Prostate gland (tissue), 2 donors: ENCODE measurements around the gene MST1R. TPM values are rescaled to one million over a fixed set of nuclear protein-coding genes. Genes with fewer than 3 reads are reported as not detected.
"Not testable (repeated sequence)": the region's sequence is repeated elsewhere in the genome, so short reads cannot be mapped to it uniquely, and the experiment has no call there.

Experiments
- DNase-seq: peaks from one replicate; pipeline ENCODE4 v3.0.0-alpha.2; 2019; ENCODE audit warnings: low spot score
- H3K27ac ChIP-seq, 2 donors: fragments of 200-600 bp; sonication (generic); 2 replicates each; pipeline ENCODE4 v1.5.1; 2017 to 2019
- H3K27me3 ChIP-seq: fragments of 200-600 bp; sonication (generic); replicated peaks from 2 replicates; pipeline ENCODE4 v1.5.1; 2019; ENCODE audit not compliant: insufficient read depth
- H3K36me3 ChIP-seq, 2 donors: fragments of 200-600 bp; sonication (generic); 1 replicate in 1 of 2; 2 replicates in 1 of 2; pipeline versions ENCODE4 v1.5.1 to v1.8.1; 2017 to 2019
- H3K4me1 ChIP-seq: fragments of 200-600 bp; sonication (generic); replicated peaks from 2 replicates; pipeline ENCODE4 v1.5.1; 2019
- H3K4me3 ChIP-seq, 2 donors: fragments of 200-600 bp; sonication (generic); 2 replicates each; pipeline ENCODE4 v1.5.1; 2017 to 2019
- H3K9me3 ChIP-seq: fragments of 200-600 bp; sonication (generic); 2 replicates; pipeline ENCODE4 v1.5.1; 2017
- CTCF ChIP-seq, 4 experiments: fragments of 200-600 bp in 2 of 4; fragments of 450-650 bp in 2 of 4; sonication (generic) in 2 of 4; IDR thresholded peaks; 1 replicate in 3 of 4; 2 replicates in 1 of 4; pipeline ENCODE4 v1.5.1; 2016 to 2019; ENCODE audit warnings: antibody characterized with exemption in 4 of 4, mild to moderate bottlenecking in 2 of 4, moderate library complexity in 2 of 4
- POLR2A ChIP-seq: fragments of 450-650 bp; IDR thresholded peaks from one replicate; pipeline ENCODE4 v1.6.1; 2016; ENCODE audit warnings: antibody characterized with exemption, mild to moderate bottlenecking
- POLR2AphosphoS5 ChIP-seq: sonication (generic); formaldehyde crosslinking; IDR thresholded peaks from one replicate; pipeline ENCODE4 v1.6.1; 2017; ENCODE audit warnings: antibody characterized with exemption
- WGBS: methylation state at CpG from one replicate; pipeline ENCODE4 v1.1.5; 2018; 5-methylcytosine and 5-hydroxymethylcytosine counted together
- intact Hi-C: fragments of 100-400 bp; cut with DNase I; formaldehyde crosslinking; loops from one replicate; pipeline ENCODE4 v1.14.2; 2022
- total RNA-seq, 2 donors: library from RNA; depleted of rRNA; stranded (reverse); fragments of >200 nt; gene quantifications; one replicate each; pipeline ENCODE4 v1.1.0, GENCODE V29; 2016

MST1R gene
- total RNA-seq, 2 donors from 2014 or later, result 1.5 to 5.5 TPM

GRCh38 chr3:49908373-49909199, 4.9 kb upstream of the MST1R start:
- Histone ChIP-seq H3K27me3 (no peaks in the 10 kb centered on the region), H3K9me3 (no peaks in the 10 kb centered on the region), H3K4me3 (no peak overlapping the region), H3K36me3 (peaks cover 0 to 4% of the 10 kb centered on the region in 2 donors), H3K4me1 (peaks cover 2% of the 10 kb centered on the region), H3K27ac (no peak overlapping the region)
- intact Hi-C loops, result loop anchor here (5.0 kb wide), 2 partner anchors 51 to 206 kb away; partner anchors contain the start of gene TRAIP
- no peak for TF ChIP-seq CTCF (IDR thresholded peaks at IDR 0.05)
- TF ChIP-seq POLR2AphosphoS5, result no peak
- no peak for TF ChIP-seq POLR2A
- 90% methylated on average over 14 of the region's 14 CpGs for WGBS
- DNase-seq, result no peak

DNA sequence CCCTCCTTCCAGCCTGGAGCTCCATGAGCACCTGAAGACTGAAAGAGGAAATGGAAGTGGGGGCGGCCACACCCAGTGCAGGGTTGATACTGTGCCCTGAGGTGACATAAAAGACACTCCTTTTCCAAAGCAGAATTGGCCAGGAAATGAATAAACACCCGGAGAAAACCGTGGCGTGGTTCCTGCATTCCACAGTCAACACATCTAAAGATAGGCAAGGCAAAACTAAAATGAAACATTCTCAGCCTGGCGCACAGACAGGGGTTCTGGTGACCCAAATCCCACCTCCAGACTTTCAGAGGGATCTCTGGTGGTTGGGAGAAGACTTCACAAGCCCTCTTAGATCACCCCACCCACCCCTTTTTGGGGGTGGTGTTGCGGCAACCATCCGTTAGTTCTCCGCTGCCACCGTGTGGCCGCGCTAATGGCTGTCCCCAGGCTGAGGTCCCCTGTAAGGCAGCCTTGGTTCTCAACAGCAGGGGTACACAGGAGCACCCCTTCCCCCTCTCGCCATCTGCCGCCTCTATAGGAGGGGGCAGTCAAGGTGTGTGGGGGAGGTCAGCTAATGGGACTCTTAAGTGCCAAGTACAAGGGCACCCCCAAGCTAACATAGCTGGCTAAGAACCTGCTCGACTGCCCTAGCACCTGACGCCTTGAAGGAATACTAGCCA, 2.5 kb upstream of the MST1R start:
- peak; percentile 14 to 84 (median 57) for TF ChIP-seq CTCF (IDR thresholded peaks at IDR 0.05)
- peak; percentile 27 for TF ChIP-seq POLR2AphosphoS5
- no peak for TF ChIP-seq POLR2A
- intact Hi-C loops, result loop anchor here (5.0 kb wide), 2 partner anchors 49 to 204 kb away; partner anchors contain the start of gene TRAIP
- H3K27ac ChIP-seq, result peak overlapping the region; percentile 46 to 58
- H3K4me1 ChIP-seq, result peaks cover 2% of the 10 kb centered on the region
- H3K4me3 ChIP-seq, result peak overlapping the region in 1 of 2 donors; percentile 15
- peaks cover 0 to 4% of the 10 kb centered on the region in 2 donors for H3K36me3 ChIP-seq
- 11% methylated on average over 15 of the region's 15 CpGs for WGBS
- DNase-seq, result peak; percentile 40
- H3K9me3 ChIP-seq, result no peaks in the 10 kb centered on the region
- no peaks in the 10 kb centered on the region for H3K27me3 ChIP-seq

GRCh38 chr3:49904448-49904847, 775 bp upstream of the MST1R start:
- intact Hi-C loops, result loop anchor here (2.0 kb wide), 1 partner anchor 102 kb away; the partner anchor contains the start of gene INKA1
- not testable (repeated sequence) for H3K27me3 ChIP-seq

DNA sequence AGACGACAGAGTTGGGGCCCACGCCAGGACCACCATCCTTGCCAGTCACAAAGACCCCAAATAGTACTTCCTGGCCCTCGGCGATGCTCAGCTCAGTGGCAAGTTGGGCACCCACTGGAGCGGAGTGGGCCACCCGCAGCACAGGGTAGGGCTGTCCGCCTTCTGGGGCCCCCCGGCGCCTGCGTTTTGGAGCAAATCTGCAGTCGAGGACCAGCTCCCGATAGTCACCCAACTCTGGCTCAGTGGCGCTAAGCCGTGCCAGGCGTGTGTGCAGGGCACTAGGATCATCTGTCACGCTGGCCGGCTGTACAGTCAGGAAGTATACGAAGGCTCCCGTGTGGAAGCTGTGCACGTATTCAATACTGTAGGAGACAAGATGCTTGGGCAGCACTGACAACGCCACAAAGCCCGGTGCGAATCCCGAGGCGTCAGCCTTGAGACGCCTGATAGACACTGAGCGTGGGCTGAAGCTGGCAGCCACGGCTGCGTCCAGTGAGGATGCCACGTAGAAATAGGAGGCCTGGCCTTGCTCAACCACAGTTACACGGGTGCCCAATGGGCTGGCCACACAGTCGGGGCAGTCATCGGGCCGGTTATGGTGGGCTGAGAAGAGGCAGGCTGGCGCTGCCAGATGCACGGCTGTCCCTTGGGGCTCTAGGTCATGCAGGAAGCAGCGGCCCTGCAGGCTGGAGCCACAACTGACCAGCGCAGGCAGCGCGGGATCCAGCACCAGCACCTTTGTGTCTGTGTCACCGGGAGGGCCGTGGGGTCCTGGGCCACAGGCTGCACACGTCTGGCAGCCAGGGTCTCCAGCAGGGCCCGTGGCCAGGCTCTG, 945 bp downstream of the MST1R start:
- WGBS, result 96% methylated on average over 41 of the region's 44 CpGs
- intact Hi-C loops, result no loop called here
- no peak for DNase-seq
- no peak for TF ChIP-seq CTCF (IDR thresholded peaks at IDR 0.05)
- no peak for TF ChIP-seq POLR2AphosphoS5
- TF ChIP-seq POLR2A, result no peak
- H3K27ac ChIP-seq, result no peak overlapping the region
- H3K4me1 ChIP-seq, result peaks cover 6% of the 10 kb centered on the region
- H3K36me3 ChIP-seq, result no peaks in the 10 kb centered on the region
- no peak overlapping the region for H3K4me3 ChIP-seq
- no peaks in the 10 kb centered on the region for H3K9me3 ChIP-seq
- H3K27me3 ChIP-seq, result no peaks in the 10 kb centered on the region

More at GRCh38 chr3:49904448-49904847, 775 bp upstream of the MST1R start:
- 93% methylated on average over 13 of the region's 13 CpGs for WGBS
- H3K4me3 ChIP-seq, H3K4me1 ChIP-seq, H3K27ac ChIP-seq, H3K36me3 ChIP-seq, DNase-seq, H3K9me3 ChIP-seq: not testable (repeated sequence)
